ENCODE results near the gene MEIS3.

DNA sequence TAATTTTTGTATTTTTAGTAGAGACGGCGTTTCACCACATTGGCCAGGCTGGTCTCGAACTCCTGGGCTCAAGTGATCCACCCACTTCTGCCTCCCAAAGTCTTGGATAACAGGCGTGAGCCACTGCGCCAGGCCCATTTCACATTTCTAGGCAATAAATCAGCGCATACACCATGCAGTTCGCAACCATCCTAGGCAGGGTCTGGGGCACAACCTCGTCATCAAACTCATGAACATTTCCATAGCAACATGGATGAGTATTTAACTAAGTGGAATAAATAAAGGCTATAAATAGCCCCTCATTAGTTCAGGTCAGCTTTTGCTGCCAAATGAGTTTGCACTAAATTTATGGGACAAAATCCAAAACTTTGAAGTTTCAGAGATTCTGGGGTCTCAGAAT is 8.2 kb downstream of the MEIS3 start:
- TF ChIP-seq, protein P1, sequence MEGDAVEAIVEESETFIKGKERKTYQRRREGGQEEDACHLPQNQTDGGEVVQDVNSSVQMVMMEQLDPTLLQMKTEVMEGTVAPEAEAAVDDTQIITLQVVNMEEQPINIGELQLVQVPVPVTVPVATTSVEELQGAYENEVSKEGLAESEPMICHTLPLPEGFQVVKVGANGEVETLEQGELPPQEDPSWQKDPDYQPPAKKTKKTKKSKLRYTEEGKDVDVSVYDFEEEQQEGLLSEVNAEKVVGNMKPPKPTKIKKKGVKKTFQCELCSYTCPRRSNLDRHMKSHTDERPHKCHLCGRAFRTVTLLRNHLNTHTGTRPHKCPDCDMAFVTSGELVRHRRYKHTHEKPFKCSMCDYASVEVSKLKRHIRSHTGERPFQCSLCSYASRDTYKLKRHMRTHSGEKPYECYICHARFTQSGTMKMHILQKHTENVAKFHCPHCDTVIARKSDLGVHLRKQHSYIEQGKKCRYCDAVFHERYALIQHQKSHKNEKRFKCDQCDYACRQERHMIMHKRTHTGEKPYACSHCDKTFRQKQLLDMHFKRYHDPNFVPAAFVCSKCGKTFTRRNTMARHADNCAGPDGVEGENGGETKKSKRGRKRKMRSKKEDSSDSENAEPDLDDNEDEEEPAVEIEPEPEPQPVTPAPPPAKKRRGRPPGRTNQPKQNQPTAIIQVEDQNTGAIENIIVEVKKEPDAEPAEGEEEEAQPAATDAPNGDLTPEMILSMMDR (IDR thresholded peaks at IDR 0.05) = no peak
- TF ChIP-seq POLR2A (IDR thresholded peaks at IDR 0.05) = no peak

Data from right lobe of liver (tissue), 4 donors.